SU-DHL-6 (cell line): ENCODE measurements around the gene HYDIN.
"Not testable (repeated sequence)": the region's sequence is repeated elsewhere in the genome, so short reads cannot be mapped to it uniquely, and the experiment has no call there.

Experiments used
- H2AFZ ChIP-seq: fragments of 200-600 bp; sonication (generic); 2 replicates; pipeline ENCODE4 v1.6.1; 2014; ENCODE audit warnings: low read depth, mild to moderate bottlenecking, moderate library complexity, mixed read lengths, antibody characterized with exemption, low read length; ENCODE audit not compliant: severe bottlenecking
- H3F3A ChIP-seq: fragments of 200-600 bp; shearing (Covaris generic); 2 replicates; pipeline ENCODE4 v1.6.0; 2016; ENCODE audit warnings: antibody characterized with exemption, mild to moderate bottlenecking; ENCODE audit not compliant: insufficient read depth
- H3K27ac ChIP-seq: fragments of 200-600 bp; sonication (generic); 2 replicates; pipeline ENCODE4 v1.5.1; 2016; ENCODE audit warnings: low read depth, mild to moderate bottlenecking, low read length, moderate library complexity, mixed read lengths
- H3K27me3 ChIP-seq: fragments of 200-600 bp; sonication (generic), shearing (Covaris generic); 2 replicates; pipeline ENCODE4 v1.6.0; 2014; ENCODE audit warnings: mild to moderate bottlenecking, low read length
- H3K36me3 ChIP-seq: fragments of 200-600 bp; sonication (generic); 2 replicates; pipeline ENCODE4 v1.6.1; 2014; ENCODE audit warnings: mild to moderate bottlenecking, low read length, mixed read lengths
- H3K4me2 ChIP-seq: fragments of 300-600, 200-600 bp; shearing (Covaris generic), sonication (generic); 2 replicates; pipeline ENCODE4 v1.6.0; 2014; ENCODE audit warnings: low read length, low read depth, mild to moderate bottlenecking; ENCODE audit not compliant: poor library complexity, severe bottlenecking
- H3K4me3 ChIP-seq: fragments of 200-600 bp; sonication (generic); 2 replicates; pipeline ENCODE4 v1.5.1; 2014; ENCODE audit warnings: antibody characterized with exemption, low read length, mild to moderate bottlenecking, mixed read lengths; ENCODE audit not compliant: insufficient read depth, poor library complexity, severe bottlenecking
- H3K79me2 ChIP-seq: fragments of 200-600 bp; sonication (generic); 2 replicates; pipeline ENCODE4 v1.6.1; 2014; ENCODE audit warnings: mild to moderate bottlenecking, low read length, moderate library complexity; ENCODE audit not compliant: insufficient read depth
- H3K9ac ChIP-seq: fragments of 200-600 bp; sonication (generic); 2 replicates; pipeline ENCODE4 v1.7.0; 2014; ENCODE audit warnings: mild to moderate bottlenecking, low read length
- H3K9me2 ChIP-seq: fragments of 200-600 bp; sonication (generic); replicated peaks from 2 replicates; pipeline ENCODE4 v1.6.1; 2014; ENCODE audit warnings: low read length; ENCODE audit not compliant: insufficient read depth
- H3K9me3 ChIP-seq: fragments of 200-600 bp; sonication (generic); 2 replicates; pipeline ENCODE4 v1.6.1; 2014; ENCODE audit warnings: low read length, mixed read lengths; ENCODE audit not compliant: insufficient read depth
- H4K20me1 ChIP-seq: fragments of 200-600 bp; sonication (generic); 2 replicates; pipeline ENCODE4 v1.6.1; 2014; ENCODE audit warnings: low read depth, mild to moderate bottlenecking, antibody characterized with exemption, low read length, moderate library complexity, mixed read lengths

HYDIN gene

GRCh38 chr16:71027511-71027910 lies 203.0 kb downstream of the HYDIN start:
- H3K36me3 ChIP-seq, H4K20me1 ChIP-seq, H3K9me2 ChIP-seq, H3K27ac ChIP-seq, H3K9ac ChIP-seq, H3K4me3 ChIP-seq, H2AFZ ChIP-seq, H3K79me2 ChIP-seq, H3F3A ChIP-seq, H3K27me3 ChIP-seq, H3K4me2 ChIP-seq, H3K9me3 ChIP-seq: not testable (repeated sequence)

- not testable (repeated sequence) for H3K36me3 ChIP-seq, H4K20me1 ChIP-seq, H3K4me3 ChIP-seq, H3K27me3 ChIP-seq, H3F3A ChIP-seq, H3K9me3 ChIP-seq, H2AFZ ChIP-seq, H3K9ac ChIP-seq, H3K79me2 ChIP-seq, H3K27ac ChIP-seq, H3K4me2 ChIP-seq, H3K9me2 ChIP-seq
Measured at GRCh38 chr16:71023851-71024439, 206.6 kb downstream of the HYDIN start.

- H3K4me3 ChIP-seq, H3F3A ChIP-seq, H3K27ac ChIP-seq, H4K20me1 ChIP-seq, H3K9me3 ChIP-seq, H3K27me3 ChIP-seq, H3K9ac ChIP-seq, H3K9me2 ChIP-seq, H3K4me2 ChIP-seq, H3K36me3 ChIP-seq, H2AFZ ChIP-seq, H3K79me2 ChIP-seq: not testable (repeated sequence)
Measured at GRCh38 chr16:71021961-71022537, 208.5 kb downstream of the HYDIN start.

GRCh38 chr16:71019067-71019682 lies 211.3 kb downstream of the HYDIN start:
- H3K27ac ChIP-seq, H2AFZ ChIP-seq, H3K9me3 ChIP-seq, H3K9me2 ChIP-seq, H3K9ac ChIP-seq, H3K4me3 ChIP-seq, H3K4me2 ChIP-seq, H3K27me3 ChIP-seq, H3K79me2 ChIP-seq, H4K20me1 ChIP-seq, H3F3A ChIP-seq, H3K36me3 ChIP-seq: not testable (repeated sequence)

- H3K27ac ChIP-seq, H3K79me2 ChIP-seq, H3K9me3 ChIP-seq, H3K9ac ChIP-seq, H2AFZ ChIP-seq, H4K20me1 ChIP-seq, H3K4me3 ChIP-seq, H3K9me2 ChIP-seq, H3F3A ChIP-seq, H3K4me2 ChIP-seq, H3K36me3 ChIP-seq, H3K27me3 ChIP-seq: not testable (repeated sequence)
Measured at GRCh38 chr16:71015419-71015818, 215.1 kb downstream of the HYDIN start.

- not testable (repeated sequence) for H3K4me3 ChIP-seq, H3K9me3 ChIP-seq, H3K27ac ChIP-seq, H3K36me3 ChIP-seq, H3K9ac ChIP-seq, H3K27me3 ChIP-seq, H3K4me2 ChIP-seq, H3K79me2 ChIP-seq, H2AFZ ChIP-seq, H4K20me1 ChIP-seq, H3K9me2 ChIP-seq, H3F3A ChIP-seq
Measured at GRCh38 chr16:71009440-71010223, 220.9 kb downstream of the HYDIN start.

GRCh38 chr16:71006516-71006915 lies 224.0 kb downstream of the HYDIN start:
- H3K9me2 ChIP-seq, H3K9ac ChIP-seq, H2AFZ ChIP-seq, H3K4me2 ChIP-seq, H3K9me3 ChIP-seq, H3K79me2 ChIP-seq, H3K27ac ChIP-seq, H3K36me3 ChIP-seq, H3K4me3 ChIP-seq, H3F3A ChIP-seq, H4K20me1 ChIP-seq, H3K27me3 ChIP-seq: not testable (repeated sequence)

- not testable (repeated sequence) for H3K9ac ChIP-seq, H3K27ac ChIP-seq, H3K9me2 ChIP-seq, H3K4me2 ChIP-seq, H3K4me3 ChIP-seq, H3K79me2 ChIP-seq, H3K27me3 ChIP-seq, H3K9me3 ChIP-seq, H4K20me1 ChIP-seq, H2AFZ ChIP-seq, H3K36me3 ChIP-seq, H3F3A ChIP-seq
Measured at GRCh38 chr16:70999735-71000134, 230.8 kb downstream of the HYDIN start.
